ENCODE data around the gene POU6F2.
"Not testable (repeated sequence)": the region's sequence is repeated elsewhere in the genome, so short reads cannot be mapped to it uniquely, and the experiment has no call there.

Gene POU6F2, protein sequence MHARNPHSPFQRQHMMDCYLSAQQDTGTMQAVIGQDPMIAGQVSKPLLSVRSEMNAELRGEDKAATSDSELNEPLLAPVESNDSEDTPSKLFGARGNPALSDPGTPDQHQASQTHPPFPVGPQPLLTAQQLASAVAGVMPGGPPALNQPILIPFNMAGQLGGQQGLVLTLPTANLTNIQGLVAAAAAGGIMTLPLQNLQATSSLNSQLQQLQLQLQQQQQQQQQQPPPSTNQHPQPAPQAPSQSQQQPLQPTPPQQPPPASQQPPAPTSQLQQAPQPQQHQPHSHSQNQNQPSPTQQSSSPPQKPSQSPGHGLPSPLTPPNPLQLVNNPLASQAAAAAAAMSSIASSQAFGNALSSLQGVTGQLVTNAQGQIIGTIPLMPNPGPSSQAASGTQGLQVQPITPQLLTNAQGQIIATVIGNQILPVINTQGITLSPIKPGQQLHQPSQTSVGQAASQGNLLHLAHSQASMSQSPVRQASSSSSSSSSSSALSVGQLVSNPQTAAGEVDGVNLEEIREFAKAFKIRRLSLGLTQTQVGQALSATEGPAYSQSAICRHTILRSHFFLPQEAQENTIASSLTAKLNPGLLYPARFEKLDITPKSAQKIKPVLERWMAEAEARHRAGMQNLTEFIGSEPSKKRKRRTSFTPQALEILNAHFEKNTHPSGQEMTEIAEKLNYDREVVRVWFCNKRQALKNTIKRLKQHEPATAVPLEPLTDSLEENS

DNA sequence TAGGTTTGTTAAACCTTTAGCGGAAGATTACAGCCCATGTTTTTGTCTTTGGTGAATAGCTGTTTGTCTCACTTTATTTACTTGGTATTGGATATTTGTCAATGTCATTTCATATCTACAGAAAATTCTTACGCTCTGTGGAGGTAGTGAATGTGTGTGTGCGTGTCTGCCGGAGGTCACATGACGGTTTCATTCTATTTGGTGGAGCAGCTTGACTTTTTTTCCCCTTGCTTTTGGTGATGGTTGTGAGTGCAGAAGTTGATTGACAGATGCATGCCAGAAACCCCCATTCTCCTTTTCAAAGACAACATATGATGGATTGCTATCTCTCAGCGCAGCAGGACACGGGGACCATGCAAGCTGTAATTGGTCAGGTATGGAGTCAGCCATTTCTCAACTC lies at the start of gene POU6F2:
Gene POU6F2 (plus strand): TSS at position 225 of the 400 bp plus-strand sequence. CDS start 45 bp downstream, at position 270.
- DNase-seq (ENCODE audit: low read depth): no peak

DNA sequence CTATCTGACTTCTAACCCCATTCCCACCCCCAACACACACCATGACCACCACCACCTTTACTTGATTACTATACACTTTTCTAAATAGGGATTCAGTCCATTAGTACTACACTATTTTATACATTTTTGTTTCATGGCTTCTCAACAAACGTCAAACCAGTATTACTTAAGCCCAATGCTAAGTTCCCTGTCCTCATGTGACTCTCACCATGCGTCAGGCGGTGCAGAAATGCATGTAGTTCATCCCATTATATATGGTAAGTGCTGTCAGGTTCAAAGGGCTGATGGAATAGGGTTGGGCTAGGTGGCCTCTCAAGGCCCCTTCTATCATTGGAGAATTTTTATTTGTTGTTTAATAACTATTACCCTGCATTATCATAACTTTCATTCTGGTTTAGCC lies 49.2 kb upstream of the POU6F2 start:
- no peak for DNase-seq (ENCODE audit: low read depth)

DNA sequence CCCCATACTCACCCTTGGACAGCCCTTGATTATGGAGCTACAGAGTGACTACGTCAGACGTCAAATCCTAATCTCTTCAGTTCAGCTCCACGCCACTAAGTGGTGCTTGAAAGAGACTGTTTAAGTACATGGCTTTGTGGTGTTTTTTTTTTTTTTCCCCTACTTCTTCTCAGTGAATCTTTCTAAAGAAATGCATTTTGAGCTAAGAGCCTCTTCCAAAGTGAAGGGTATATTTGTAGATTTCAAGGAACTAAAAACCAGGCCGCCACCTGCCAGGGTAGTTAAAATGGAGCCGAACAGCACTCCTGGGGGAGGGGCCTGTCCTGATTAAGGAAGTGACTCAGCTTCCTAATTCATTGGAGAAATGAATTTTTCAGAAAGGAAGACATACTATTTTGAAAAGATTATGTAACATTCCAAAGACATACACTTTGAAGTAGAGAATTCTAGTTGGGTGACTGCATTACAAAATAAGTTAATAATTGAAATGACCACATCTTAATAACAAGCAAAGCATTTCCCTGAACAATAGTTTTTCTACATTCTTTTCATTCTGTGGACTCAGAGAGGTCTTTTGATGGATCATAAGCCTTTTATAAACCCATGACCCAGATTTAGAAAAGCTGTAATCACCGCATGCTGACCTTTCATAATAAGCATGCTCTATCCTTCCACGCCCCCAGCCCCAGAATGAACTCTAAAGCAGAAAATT lies 48.1 kb upstream of the POU6F2 start:
- DNase-seq (ENCODE audit: low read depth): no peak

DNA sequence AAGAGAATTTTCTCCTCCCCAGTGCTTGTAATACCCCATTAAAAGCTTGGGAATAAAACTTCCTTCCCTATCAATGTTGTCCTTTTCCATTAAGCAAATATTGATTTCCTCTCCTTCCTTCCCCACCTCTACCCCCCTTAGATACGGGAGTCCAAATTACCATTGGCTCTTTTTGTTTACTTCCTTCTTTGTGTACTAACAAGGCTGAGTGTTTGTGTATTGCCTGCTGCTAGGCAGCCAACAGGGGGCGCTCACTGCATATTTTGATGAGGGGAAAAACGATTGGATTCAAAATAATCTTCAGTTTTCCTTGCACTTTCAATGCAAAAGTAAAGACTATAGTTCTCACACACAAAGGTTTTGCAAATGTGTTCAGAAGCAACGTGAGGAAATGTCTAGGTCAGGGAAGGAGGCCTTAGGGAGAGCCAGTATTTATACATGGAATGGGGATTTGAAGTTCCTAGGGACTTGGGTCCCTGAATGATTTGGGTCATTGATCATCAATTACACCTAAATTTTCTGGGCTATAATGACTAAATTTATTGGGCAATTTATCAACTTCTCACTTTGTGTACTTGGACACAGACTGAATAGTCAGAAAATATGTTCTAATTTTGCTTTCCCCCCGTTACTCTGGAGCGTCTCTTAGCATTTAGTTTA lies 45.1 kb upstream of the POU6F2 start:
- DNase-seq (ENCODE audit: low read depth): peak; percentile 11

DNA sequence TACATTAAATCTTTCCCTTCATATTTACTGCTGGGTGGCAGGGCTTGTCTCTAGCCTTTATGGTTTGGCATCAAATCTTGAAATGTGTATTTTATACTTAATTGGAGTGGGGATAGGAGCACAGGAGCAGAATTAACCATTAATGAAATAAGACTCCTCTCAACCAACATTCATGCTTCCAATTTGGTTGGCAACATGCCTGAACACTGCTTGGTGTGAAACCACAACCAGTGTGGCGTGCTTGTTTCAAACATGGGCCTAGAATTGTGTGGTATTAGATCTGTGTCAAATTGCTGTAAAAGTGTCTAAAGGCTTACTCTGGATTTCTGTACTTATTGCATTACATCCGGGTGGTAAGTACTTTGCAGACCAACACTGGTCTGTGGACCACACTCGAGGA lies 43.7 kb upstream of the POU6F2 start:
- no peak for DNase-seq (ENCODE audit: low read depth)

DNA sequence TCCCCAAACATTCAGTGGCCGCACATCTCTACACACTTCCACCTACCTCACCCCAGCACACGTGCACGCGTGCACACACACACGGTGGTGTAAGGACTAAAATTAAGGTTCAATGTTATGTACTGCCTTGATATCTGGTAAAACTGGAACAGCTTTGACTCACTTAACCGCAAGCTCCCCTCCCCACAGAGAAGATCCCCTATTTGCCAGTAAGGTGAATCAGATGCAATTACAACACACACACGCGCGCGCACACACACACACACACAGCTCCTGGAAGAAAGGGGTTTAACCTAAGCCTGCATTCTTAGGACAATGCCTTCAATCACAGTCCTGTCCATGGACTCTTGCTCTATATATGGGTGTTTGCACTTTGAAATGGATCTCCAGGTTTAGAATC lies 43.2 kb upstream of the POU6F2 start:
- no peak for DNase-seq (ENCODE audit: low read depth)

DNA sequence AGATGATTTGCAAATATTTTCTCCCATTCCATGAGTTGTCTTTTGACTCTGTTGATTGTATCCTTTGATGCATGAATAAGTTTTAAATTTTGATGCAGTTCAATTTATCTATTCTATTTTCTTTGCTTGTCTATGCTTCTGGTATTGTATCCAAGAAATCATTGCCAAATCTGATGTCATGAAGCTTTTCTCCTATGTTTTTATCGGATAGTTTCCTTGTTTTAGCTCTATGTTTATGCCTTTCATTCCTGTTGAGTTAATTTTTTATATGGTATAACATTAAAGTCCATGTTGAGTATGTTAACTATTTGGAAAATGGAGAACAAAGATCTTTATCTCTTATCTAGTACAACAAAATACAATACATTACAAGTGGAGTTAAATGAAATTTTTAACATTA lies 41.1 kb upstream of the POU6F2 start:
- DNase-seq (ENCODE audit: low read depth): no peak

DNA sequence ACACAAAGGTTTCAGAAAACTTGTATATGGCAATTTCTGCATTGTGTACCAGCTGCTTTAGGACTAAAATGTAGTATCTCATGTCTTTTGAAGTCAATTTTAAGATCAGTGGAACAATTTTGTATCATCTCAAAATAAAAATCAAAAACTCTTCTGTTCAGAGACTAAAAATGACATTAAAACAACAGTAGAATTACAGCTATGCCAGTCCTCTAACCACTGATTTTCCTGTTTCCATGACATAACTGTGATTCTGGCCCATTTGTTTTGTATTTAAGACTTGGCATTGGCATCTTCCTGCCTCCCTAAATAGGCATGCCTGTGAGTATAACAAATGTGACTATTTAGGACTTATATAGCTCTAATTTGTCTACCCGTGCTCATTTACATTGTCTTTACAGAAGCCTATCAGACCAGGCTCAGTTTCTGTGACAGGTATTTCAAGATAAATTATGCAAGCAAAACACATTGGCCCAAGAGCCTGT lies 39.7 kb upstream of the POU6F2 start:
- no peak for DNase-seq (ENCODE audit: low read depth)

DNA sequence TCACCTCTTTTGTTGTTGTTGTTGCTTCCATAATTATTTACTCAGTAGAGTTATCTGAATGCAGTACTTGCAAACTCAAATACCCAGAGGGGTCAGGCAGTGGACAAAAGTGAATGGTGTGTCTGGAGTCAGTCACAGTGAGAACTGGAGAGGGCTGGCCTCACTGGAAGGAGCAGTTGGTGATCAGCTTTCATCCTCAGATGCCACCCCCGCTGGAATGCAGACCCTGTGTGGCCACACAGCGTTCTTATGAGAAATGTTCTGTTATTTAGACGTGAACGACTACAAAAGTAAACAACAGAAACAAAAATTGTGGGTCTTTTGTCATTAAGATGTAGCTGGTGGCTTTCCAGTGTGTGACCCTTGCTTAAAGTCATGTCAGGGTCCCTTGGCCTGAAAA lies 39.1 kb upstream of the POU6F2 start:
- no peak for DNase-seq (ENCODE audit: low read depth)

DNA sequence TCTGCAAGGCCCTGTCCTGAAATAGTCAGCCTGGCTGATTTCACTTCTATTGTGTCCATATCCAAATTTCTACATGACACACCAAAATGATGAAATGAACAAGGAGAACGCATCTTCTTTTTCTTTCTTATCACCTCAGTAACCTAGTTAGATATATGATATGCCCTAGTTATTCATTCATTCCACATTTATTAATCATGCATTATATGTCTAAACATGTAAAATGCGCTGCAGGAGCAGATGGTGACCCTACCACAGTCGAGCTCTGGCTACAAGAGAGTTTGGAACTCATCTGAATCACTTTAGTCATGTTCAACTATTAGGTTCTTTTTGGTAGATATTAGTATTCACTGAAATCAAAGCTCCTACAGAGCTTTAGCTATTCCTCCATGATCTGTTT lies 36.9 kb upstream of the POU6F2 start:
- DNase-seq (ENCODE audit: low read depth): no peak

DNA sequence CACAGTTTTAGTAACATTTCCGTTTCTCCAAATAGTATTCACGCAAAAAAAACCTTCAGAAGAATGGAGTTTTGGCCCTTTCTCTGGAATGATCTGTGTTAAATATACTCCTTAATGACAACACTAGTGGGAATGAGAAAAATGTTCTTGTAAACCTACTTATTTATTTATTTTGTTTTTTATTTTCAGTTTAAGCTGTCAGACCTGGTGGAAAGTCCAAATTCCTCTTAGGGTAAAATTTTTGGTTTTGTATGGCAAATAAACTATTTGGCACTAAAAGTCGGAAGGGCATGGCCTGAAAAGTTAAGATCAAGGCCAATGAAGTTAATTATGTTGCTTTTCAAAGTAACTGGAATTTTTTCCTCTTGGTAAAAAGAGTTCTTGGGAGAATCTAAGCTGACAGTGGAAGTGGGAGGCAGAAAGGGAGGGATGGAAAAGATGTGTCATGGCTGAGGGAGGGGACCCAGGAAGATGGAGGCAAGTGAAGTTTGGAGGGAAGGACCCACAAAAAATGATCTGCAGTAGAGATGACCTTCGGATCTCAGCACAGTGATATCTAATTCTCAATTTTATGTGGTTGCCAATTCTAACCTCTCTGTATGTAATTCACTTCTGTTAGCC lies 35.2 kb upstream of the POU6F2 start:
- DNase-seq (ENCODE audit: low read depth): no peak

DNA sequence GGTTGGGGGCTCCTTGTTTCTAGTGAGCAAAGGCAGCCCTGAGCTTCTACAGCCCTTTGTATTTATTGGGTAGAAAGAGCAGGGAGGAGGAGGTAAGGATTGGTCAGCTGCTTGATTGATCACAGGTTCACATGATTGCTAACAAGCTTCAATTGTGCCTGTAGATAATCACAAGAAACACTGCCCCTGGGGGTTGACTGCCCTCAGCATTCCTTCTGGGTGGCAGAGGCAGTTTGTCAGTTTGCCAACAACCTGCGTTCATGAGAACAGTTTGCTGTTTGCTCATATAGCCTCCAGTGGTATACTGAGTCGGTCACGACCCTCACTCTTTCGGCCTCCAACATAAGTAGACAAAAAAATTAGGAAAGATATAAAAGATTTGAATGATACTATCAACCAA lies 30.2 kb upstream of the POU6F2 start:
- not testable (repeated sequence) for DNase-seq (ENCODE audit: low read depth)

DNA sequence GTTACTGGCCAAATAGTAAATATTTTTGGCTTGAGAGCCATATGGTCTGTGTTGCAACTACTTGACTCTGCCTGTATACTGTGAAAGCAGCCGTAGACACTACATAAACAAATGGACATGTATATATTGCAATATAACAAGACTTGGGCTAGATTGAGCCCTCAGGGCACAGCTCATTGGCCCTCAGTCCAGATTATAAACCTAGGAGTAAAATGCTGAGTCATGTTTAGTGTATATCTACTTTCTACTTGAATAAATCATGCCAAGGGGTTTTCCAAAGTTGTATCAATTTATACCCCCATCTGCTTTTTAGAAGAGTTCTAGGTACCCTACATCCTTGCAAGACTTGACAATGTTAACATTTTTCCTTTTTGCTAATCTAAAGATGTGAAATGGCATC lies 27.4 kb upstream of the POU6F2 start:
- no peak for DNase-seq (ENCODE audit: low read depth)

DNA sequence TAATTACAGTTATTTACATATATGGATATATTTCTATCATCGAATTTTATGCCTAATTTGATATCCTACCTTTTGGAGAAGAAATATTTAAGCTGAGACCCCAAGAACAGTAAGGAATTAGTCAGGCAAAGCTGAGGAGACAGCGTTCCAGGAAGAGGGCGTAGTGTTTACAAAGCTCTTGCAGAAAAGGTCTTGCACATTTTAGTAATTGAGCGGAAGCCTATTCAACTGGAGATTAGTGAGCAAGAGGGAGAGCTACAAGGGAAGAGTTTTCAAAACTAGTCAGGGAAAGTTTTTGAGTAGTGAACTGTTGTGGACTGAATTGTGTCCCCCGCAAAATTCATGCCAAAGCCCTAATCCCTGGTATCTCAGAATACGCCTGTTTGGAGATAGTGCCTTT lies 26.5 kb upstream of the POU6F2 start:
- no peak for DNase-seq (ENCODE audit: low read depth)

DNA sequence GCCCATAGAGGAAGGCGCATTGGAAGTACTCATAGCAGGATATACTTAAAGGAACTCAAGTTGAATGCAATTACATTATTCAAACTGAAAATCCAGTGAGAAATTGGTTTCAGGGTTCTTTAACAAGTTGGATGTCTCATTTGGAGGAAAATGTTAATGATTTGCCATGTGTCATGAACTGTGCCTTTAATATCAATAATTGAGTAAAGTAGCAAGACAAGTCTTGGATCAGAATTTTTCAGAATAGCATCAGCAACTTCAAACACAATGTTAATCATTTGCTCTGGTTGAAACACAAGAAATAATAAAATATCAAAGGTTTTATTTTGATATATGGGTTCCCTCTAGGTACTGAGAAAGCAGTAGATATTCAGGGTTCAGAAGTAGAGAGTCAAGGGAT lies 24.5 kb upstream of the POU6F2 start:
- DNase-seq (ENCODE audit: low read depth): no peak

DNA sequence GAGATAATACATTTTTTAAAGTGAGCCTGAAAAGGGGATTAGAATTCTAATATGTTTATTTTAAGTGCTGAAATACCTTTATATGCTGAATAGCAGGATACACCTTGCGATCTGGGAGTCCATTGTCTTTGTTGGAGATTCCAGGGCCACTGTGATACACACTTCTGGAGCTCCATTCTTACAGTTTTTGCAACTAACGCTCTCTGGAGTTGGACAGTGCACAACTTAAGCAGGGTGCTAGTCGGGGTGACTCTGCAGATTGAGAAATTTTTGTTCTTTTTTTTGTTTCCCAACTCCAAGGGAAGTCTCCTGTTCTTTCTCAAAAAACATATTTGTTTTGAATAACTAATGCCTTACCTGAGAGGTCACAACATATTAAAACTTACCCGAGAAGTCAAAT lies 23.7 kb upstream of the POU6F2 start:
- no peak for DNase-seq (ENCODE audit: low read depth)

DNA sequence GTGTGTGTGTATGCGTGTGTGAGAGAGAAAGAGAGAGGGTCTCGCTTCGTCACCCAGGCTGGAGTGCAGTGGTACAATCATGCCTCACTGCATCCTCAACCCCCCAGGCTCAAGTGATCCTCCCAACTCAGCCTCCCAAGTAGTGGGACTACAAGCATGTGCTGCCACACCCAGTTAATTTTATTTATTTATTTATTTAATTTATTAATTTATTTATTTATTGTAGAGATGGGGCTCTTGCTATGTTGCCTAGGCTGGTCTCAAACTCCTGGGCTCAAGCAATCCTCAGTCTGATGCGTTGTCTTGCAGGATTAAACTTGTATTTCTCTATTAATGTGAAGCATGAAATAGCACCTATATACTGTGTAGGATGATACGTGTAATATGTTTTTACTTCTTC lies 21.8 kb upstream of the POU6F2 start:
- DNase-seq (ENCODE audit: low read depth): no peak

DNA sequence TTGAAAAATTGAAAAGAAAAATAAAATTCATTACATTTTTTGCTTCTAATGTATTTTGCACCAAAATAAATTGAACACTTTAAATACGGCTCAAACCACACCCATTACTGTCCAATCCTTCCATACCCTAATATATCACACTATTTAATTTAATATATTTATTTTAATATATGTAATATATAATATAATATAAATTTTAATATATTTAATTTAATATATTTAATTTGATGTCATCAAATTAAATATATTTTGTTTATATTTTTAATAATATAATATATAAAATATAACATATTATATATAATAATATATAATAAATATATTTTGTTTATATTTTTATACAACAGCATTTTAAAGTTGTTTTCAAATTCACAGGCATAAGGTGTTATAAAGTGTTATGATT lies 15.7 kb upstream of the POU6F2 start:
- DNase-seq (ENCODE audit: low read depth): no peak

DNA sequence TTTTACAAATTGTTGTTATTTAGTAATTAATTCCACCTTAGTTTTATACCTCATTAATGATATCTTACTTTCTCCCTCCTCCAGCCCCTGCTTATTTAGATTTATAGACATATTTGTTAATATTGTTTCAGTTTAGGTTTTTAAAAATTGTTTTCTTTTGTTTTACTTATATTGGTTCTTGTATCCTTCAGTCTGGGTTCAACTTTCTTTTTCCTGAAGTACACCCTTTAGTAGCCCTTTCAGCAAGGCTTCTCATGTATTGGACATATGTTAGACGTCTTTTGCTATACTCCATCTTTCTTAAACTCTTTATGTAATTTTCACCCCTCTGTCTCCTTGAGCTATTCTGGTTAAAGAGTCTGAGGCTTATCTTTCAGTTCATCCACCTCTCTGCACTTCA lies 12.8 kb upstream of the POU6F2 start:
- DNase-seq (ENCODE audit: low read depth): no peak

DNA sequence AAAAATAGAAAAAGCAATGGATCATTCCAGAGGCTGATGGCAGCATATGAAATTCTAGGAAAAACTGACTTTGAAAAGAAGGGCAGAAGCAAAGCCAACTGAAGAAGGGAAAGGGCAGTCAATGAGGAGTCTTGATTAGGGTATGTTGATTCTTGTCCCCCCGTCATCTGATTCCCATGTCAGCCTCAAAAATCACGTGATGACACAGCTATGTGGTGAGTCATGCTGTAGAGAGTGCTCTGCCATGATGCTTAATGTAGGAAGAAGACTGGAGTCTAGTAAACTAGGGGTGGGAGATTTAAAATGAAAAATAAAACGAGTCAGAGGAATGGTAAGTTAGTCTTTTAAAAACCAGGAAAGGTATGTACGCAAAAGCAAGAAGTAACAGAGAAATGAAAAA lies 3.9 kb upstream of the POU6F2 start:
- no peak for DNase-seq (ENCODE audit: low read depth)

DNA sequence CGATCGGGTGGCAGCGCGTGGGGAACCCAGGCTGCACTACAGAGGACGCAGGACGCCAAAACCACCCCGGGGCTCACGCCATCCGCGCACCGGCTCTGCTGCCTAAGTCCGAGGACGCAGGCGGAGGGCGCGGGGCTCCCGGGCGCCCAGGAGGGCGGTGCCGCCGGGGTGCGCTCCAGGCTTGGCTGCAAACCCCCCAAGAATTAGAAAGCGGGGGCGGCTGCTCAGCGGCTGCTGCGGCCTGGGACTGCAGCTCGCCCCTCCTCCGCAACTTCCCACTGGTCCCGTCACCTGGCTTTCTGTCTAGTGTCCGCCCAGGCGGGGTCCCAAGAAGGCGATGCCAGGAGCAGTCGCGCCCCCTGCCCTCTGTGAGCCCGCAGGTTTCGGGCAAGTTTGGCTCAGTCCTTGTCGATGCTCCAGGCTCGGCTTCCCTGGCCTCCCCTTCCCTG lies 1.7 kb upstream of the POU6F2 start:
- DNase-seq (ENCODE audit: low read depth): no peak

DNA sequence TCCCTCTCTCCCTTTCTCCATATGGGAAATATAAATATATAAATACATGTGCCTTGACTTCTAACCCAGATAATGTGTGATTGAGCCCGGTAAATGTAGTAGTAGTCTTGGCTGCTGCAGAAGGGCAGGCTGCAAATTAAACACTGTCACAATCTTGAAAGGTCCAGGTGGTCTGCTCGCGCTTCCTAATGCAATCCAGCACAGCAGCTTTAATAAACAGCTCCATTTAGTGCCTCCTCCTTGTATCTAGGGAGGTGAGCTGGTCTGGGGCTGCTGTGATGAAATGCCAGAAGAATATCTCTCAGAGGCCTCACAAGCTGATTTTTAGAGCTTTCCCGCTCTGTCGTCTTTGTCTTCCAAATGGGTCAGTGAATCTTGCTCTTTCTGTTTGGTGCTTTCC lies 782 bp downstream of the POU6F2 start:
- DNase-seq (ENCODE audit: low read depth): no peak
